Uterus (tissue), 4 donors: ENCODE data around the gene NUDT4. TPM values are rescaled to one million over a fixed set of nuclear protein-coding genes. Genes with fewer than 3 reads are reported as not detected.

ENCODE experiments used
- DNase-seq, 2 donors: peaks; one replicate each; pipeline ENCODE4 v3.0.0-alpha.2; 2019 to 2020
- H3K27ac ChIP-seq, 2 donors: fragments of 200-600 bp; sonication (generic); 1 replicate in 1 of 2; 2 replicates in 1 of 2; pipeline ENCODE4 v1.5.1; 2016 to 2018
- H3K27me3 ChIP-seq, 2 donors: fragments of 200-600 bp; sonication (generic); one replicate each; pipeline ENCODE4 v1.5.1; 2018 to 2019; ENCODE audit warnings: control low read depth in 1 of 2
- H3K36me3 ChIP-seq, 2 donors: fragments of 200-600 bp; sonication (generic); one replicate each; pipeline ENCODE4 v1.5.1; 2019; ENCODE audit warnings: control low read depth in 1 of 2
- H3K4me1 ChIP-seq, 2 donors: fragments of 200-600 bp; sonication (generic); one replicate each; pipeline ENCODE4 v1.5.1; 2018 to 2019; ENCODE audit warnings: control low read depth in 1 of 2
- H3K4me3 ChIP-seq, 2 donors: fragments of 200-600 bp; sonication (generic); 1 replicate in 1 of 2; 2 replicates in 1 of 2; pipeline ENCODE4 v1.5.1; 2018 to 2019; ENCODE audit warnings: mild to moderate bottlenecking in 1 of 2
- H3K9me3 ChIP-seq, 2 donors: fragments of 200-600 bp; sonication (generic); one replicate each; pipeline ENCODE4 v1.5.1; 2019; ENCODE audit warnings: control low read depth in 1 of 2
- POLR2A ChIP-seq, 2 donors: fragments of 450-650 bp; IDR thresholded peaks; one replicate each; pipeline ENCODE4 v1.6.1; 2016; ENCODE audit warnings: antibody characterized with exemption in 2 of 2, mild to moderate bottlenecking in 1 of 2, moderate library complexity in 1 of 2
- intact Hi-C: fragments of 100-400 bp; cut with DNase I; formaldehyde crosslinking; loops from one replicate; pipeline ENCODE4 v1.15.1; 2023; ENCODE audit warnings: low total_unique reads
- total RNA-seq, 4 donors: library from RNA; depleted of rRNA in 3 of 4; stranded (reverse); fragments of >200 nt in 3 of 4; gene quantifications; one replicate each; pipeline versions ENCODE4 v1.1.0 to v1.2.4, GENCODE V29; 2014 to 2023
- TF ChIP-seq, protein P1 (sequence below), 4 experiments: fragments of 200-600 bp in 2 of 4; fragments of 450-650 bp in 2 of 4; sonication (generic) in 2 of 4; IDR thresholded peaks; one replicate each; pipeline ENCODE4 v1.5.1; 2016 to 2019; ENCODE audit warnings: antibody characterized with exemption in 4 of 4, mild to moderate bottlenecking in 2 of 4, moderate library complexity in 1 of 4
- donor health status: DM: yes; HTN: yes; CAD: no.

Gene NUDT4
- total RNA-seq, 4 donors from 2014 or later, result 15.1 to 107 (median 52.8) TPM

- TF ChIP-seq, protein P1, sequence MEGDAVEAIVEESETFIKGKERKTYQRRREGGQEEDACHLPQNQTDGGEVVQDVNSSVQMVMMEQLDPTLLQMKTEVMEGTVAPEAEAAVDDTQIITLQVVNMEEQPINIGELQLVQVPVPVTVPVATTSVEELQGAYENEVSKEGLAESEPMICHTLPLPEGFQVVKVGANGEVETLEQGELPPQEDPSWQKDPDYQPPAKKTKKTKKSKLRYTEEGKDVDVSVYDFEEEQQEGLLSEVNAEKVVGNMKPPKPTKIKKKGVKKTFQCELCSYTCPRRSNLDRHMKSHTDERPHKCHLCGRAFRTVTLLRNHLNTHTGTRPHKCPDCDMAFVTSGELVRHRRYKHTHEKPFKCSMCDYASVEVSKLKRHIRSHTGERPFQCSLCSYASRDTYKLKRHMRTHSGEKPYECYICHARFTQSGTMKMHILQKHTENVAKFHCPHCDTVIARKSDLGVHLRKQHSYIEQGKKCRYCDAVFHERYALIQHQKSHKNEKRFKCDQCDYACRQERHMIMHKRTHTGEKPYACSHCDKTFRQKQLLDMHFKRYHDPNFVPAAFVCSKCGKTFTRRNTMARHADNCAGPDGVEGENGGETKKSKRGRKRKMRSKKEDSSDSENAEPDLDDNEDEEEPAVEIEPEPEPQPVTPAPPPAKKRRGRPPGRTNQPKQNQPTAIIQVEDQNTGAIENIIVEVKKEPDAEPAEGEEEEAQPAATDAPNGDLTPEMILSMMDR (IDR thresholded peaks at IDR 0.05), result no peak
- TF ChIP-seq POLR2A (IDR thresholded peaks at IDR 0.05), result no peak
Measured at GRCh38 chr12:93366422-93366821, 11.3 kb upstream of the NUDT4 start.

DNA sequence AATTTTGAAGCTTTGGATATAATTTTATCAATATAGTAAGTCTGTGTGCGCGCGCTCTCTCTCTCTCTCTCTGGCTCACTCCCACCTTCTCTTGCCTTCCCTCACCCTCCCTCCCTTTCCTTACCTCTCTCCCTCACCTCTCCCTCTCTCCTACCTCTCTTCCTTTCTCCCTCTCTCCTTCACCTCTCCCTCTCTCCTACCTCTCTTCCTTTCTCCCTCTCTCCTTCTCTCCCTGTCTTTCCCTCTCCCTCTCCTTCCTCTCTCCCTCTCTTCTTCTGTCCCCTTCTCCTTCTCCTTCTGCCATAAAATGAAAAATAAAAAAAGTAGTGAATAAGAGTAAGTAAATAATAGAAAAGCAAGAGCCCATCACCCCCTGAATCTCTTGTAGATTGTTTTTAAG lies 9.0 kb upstream of the NUDT4 start:
- Histone ChIP-seq H3K36me3 (no peaks in the 10 kb centered on the region), H3K27me3 (no peaks in the 10 kb centered on the region), H3K9me3 (no peaks in the 10 kb centered on the region), H3K4me1 (no peaks in the 10 kb centered on the region), H3K4me3 (no peak overlapping the region), H3K27ac (no peak overlapping the region)
- no peak for DNase-seq
- intact Hi-C loops, result no loop called here
- no peak for TF ChIP-seq POLR2A (IDR thresholded peaks at IDR 0.05)
- TF ChIP-seq, protein P1 (IDR thresholded peaks at IDR 0.05), result no peak

More at GRCh38 chr12:93366422-93366821, 11.3 kb upstream of the NUDT4 start:
- no peak overlapping the region for H3K4me3 ChIP-seq
- no peak overlapping the region for H3K27ac ChIP-seq
- H3K36me3 ChIP-seq, result no peaks in the 10 kb centered on the region
- no peaks in the 10 kb centered on the region for H3K27me3 ChIP-seq
- intact Hi-C loops, result no loop called here
- DNase-seq, result no peak
- H3K4me1 ChIP-seq, result no peaks in the 10 kb centered on the region
- H3K9me3 ChIP-seq, result no peaks in the 10 kb centered on the region

DNA sequence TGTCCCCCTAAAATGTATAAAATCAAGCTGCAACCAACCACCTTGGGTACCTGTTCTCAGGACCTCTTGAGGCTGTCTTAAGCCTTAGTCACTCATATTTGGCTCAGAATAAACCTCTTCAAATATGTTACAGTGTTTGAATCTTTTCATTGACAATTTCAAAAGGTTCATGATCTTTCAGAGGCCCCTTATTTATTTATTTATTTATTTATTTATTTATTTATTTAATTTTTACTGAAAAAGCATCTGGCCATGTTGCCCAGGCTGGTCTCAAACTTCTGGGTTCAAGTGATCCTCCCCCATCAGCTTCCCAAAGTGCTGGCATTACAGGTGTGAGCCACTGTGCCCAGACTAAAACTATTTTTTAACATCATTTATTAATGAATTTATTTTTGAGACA lies 8.2 kb upstream of the NUDT4 start:
- no peak for DNase-seq
- intact Hi-C loops, result no loop called here
- Histone ChIP-seq H3K27me3 (no peaks in the 10 kb centered on the region), H3K4me1 (no peaks in the 10 kb centered on the region), H3K27ac (no peak overlapping the region), H3K36me3 (no peaks in the 10 kb centered on the region), H3K4me3 (no peak overlapping the region), H3K9me3 (no peaks in the 10 kb centered on the region)
- TF ChIP-seq, protein P1 (IDR thresholded peaks at IDR 0.05), result no peak
- TF ChIP-seq POLR2A (IDR thresholded peaks at IDR 0.05), result no peak

DNA sequence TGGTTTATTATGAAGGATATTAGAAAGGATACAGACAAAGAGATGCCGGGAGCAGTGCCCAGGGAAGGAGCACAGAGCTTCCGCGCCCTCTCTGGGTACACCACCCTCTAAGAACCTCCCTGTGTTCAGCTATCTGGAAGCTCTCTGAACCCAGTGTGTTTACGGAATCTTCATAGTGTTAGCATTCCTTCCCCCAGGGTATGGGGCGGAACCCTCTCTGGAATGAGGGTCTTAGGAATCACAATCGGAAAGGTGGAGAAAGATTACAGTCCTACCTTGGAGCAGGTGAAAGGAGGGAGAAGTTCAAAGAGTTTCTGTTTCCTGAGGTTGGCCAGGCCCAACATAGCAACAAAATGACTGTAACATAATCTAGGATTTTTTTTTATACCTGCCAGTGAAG lies 6.8 kb upstream of the NUDT4 start:
- DNase-seq, result no peak
- Histone ChIP-seq H3K4me3 (no peak overlapping the region), H3K4me1 (no peaks in the 10 kb centered on the region), H3K27ac (no peak overlapping the region), H3K27me3 (no peaks in the 10 kb centered on the region), H3K36me3 (no peaks in the 10 kb centered on the region), H3K9me3 (no peaks in the 10 kb centered on the region)
- TF ChIP-seq, protein P1 (IDR thresholded peaks at IDR 0.05), result no peak
- no peak for TF ChIP-seq POLR2A (IDR thresholded peaks at IDR 0.05)
- intact Hi-C loops, result no loop called here

GRCh38 chr12:93373961-93374656 lies 3.6 kb upstream of the NUDT4 start:
- Histone ChIP-seq H3K4me1 (no peaks in the 10 kb centered on the region), H3K36me3 (no peaks in the 10 kb centered on the region), H3K27me3 (no peaks in the 10 kb centered on the region), H3K4me3 (no peak overlapping the region), H3K9me3 (no peaks in the 10 kb centered on the region), H3K27ac (no peak overlapping the region)
- intact Hi-C loops, result no loop called here
- TF ChIP-seq, protein P1 (IDR thresholded peaks at IDR 0.05), result no peak
- DNase-seq, result no peak
